SK-N-SH (cell line): ENCODE data around the gene RECK. TPM values are rescaled to one million over a fixed set of nuclear protein-coding genes. Genes with fewer than 3 reads are reported as not detected.

ENCODE experiments used
- CTCF ChIA-PET: fragments of 300-600, 350-600 bp; formaldehyde crosslinking; extraction: SDS; loops from one replicate; lab custom pipeline; 2021; lab: Yijun Ruan, JAX
- POLR2A ChIA-PET: fragments of 350-600 bp; sonication (Branson Sonifier 250); formaldehyde crosslinking; extraction: SDS; loops from one replicate; lab custom pipeline; 2020; ENCODE audit warnings: antibody characterized with exemption, inconsistent platforms; lab: Yijun Ruan, JAX
- DNase-seq: peaks from one replicate; pipeline ENCODE4 v3.0.0; 2012
- H2AFZ ChIP-seq: fragments of 200-600 bp; sonication (generic); 2 replicates; pipeline ENCODE4 v1.8.1; 2016; ENCODE audit warnings: antibody characterized with exemption, mild to moderate bottlenecking, low read depth
- H3F3A ChIP-seq: fragments of 200-600 bp; sonication (generic); replicated peaks from 2 replicates; pipeline ENCODE3; 2016; ENCODE audit warnings: antibody characterized with exemption, mild to moderate bottlenecking; ENCODE audit not compliant: insufficient read depth
- H3K27ac ChIP-seq, 2 experiments: fragments of 200-500 bp in 1 of 2; fragments of 200-600 bp in 1 of 2; sonication (Bioruptor generic) in 1 of 2; sonication (generic), shearing (Covaris generic) in 1 of 2; 2 replicates each; pipeline versions ENCODE4 v1.5.1 to v1.6.1; 2014 to 2016; ENCODE audit warnings: low read depth in 2 of 2, inconsistent platforms in 1 of 2, low read length in 1 of 2, mild to moderate bottlenecking in 1 of 2, mixed read lengths in 1 of 2
- H3K27me3 ChIP-seq: fragments of 200-600 bp; sonication (generic), shearing (Covaris generic); 2 replicates; pipeline ENCODE4 v1.6.1; 2016; ENCODE audit warnings: mixed run types; ENCODE audit not compliant: insufficient read depth
- H3K36me3 ChIP-seq, 2 experiments: fragments of 200-500 bp in 1 of 2; fragments of 200-600 bp in 1 of 2; sonication (Bioruptor generic) in 1 of 2; sonication (generic) in 1 of 2; replicated peaks in 1 of 2; 2 replicates each; pipeline versions ENCODE3 to v1.5.1; 2014 to 2016; ENCODE audit warnings: low read length in 1 of 2, mild to moderate bottlenecking in 1 of 2; ENCODE audit not compliant: insufficient read depth in 2 of 2, control insufficient read depth in 1 of 2
- H3K4me1 ChIP-seq, 2 experiments: fragments of 200-500 bp in 1 of 2; fragments of 200-600 bp in 1 of 2; sonication (Bioruptor generic) in 1 of 2; sonication (generic), shearing (Covaris generic) in 1 of 2; 2 replicates each; pipeline versions ENCODE4 v1.5.1 to v1.6.1; 2014 to 2016; ENCODE audit warnings: low read depth in 1 of 2, low read length in 1 of 2, mixed run types in 1 of 2; ENCODE audit not compliant: insufficient read depth in 2 of 2, control insufficient read depth in 1 of 2
- H3K4me2 ChIP-seq: fragments of 200-600 bp; sonication (generic), shearing (Covaris generic); 2 replicates; pipeline ENCODE4 v1.6.1; 2017; ENCODE audit warnings: mixed run types
- H3K4me3 ChIP-seq, 2 experiments: fragments of 200-500 bp in 1 of 2; fragments of 200-600 bp in 1 of 2; sonication (Bioruptor generic) in 1 of 2; sonication (generic), shearing (Covaris generic) in 1 of 2; 2 replicates each; pipeline versions ENCODE4 v1.5.1 to v1.8.1; 2014 to 2016; ENCODE audit warnings: low read depth in 2 of 2, inconsistent platforms in 1 of 2, low read length in 1 of 2, mild to moderate bottlenecking in 1 of 2, mixed read lengths in 1 of 2, moderate library complexity in 1 of 2
- H3K79me2 ChIP-seq: fragments of 200-600 bp; sonication (generic); 2 replicates; pipeline ENCODE4 v1.8.1; 2017; ENCODE audit warnings: mild to moderate bottlenecking; ENCODE audit not compliant: insufficient read depth
- H3K9ac ChIP-seq: fragments of 200-600 bp; sonication (generic); 2 replicates; pipeline ENCODE4 v1.6.1; 2017; ENCODE audit warnings: mixed run types
- H3K9me2 ChIP-seq: fragments of 200-600 bp; sonication (generic); 2 replicates; pipeline ENCODE4 v1.6.1; 2017; ENCODE audit warnings: mixed run types
- H3K9me3 ChIP-seq: fragments of 200-600 bp; sonication (generic); 2 replicates; pipeline ENCODE4 v1.6.1; 2017; ENCODE audit warnings: mixed run types, mild to moderate bottlenecking, moderate library complexity
- H4K20me1 ChIP-seq: fragments of 200-600 bp; sonication (generic); 2 replicates; pipeline ENCODE4 v1.6.1; 2017; ENCODE audit warnings: mild to moderate bottlenecking, mixed run types; ENCODE audit not compliant: insufficient read depth
- CHD2 ChIP-seq: fragments of 150-350 bp; IDR thresholded peaks from 2 replicates; pipeline ENCODE4 v1.6.1; 2018; ENCODE audit warnings: low read length; ENCODE audit not compliant: partially characterized antibody
- CTCF ChIP-seq: fragments of 200-600 bp; sonication (generic); IDR thresholded peaks from 2 replicates; pipeline ENCODE4 v1.6.1; 2017; ENCODE audit warnings: antibody characterized with exemption, mild to moderate bottlenecking, moderate library complexity
- ELF1 ChIP-seq: IDR thresholded peaks from 2 replicates; pipeline ENCODE4 v1.4.0; 2012
- EZH2phosphoT487 ChIP-seq: fragments of 200-600 bp; sonication (generic); IDR thresholded peaks from 2 replicates; pipeline ENCODE4 v1.6.1; 2017; ENCODE audit warnings: low read depth, mixed run types, mild to moderate bottlenecking, antibody characterized with exemption, moderate library complexity, borderline replicate concordance
- FOXJ3 ChIP-seq: sonication (generic); formaldehyde crosslinking; IDR thresholded peaks from 2 replicates; pipeline ENCODE4 v1.5.1; 2020; ENCODE audit warnings: mild to moderate bottlenecking, missing genetic modification reagents
- FOXM1 ChIP-seq: IDR thresholded peaks from 2 replicates; pipeline ENCODE4 v1.4.0; 2012; ENCODE audit warnings: low read depth, mild to moderate bottlenecking
- GATA2 ChIP-seq: sonication (generic); formaldehyde crosslinking; IDR thresholded peaks from 2 replicates; pipeline ENCODE4 v1.5.0; 2020; ENCODE audit warnings: mild to moderate bottlenecking, missing genetic modification reagents
- IRF3 ChIP-seq: fragments of 150-350 bp; IDR thresholded peaks from 2 replicates; pipeline ENCODE4 v1.6.1; 2016; ENCODE audit warnings: mild to moderate bottlenecking, low read depth, low read length
- MEF2A ChIP-seq: IDR thresholded peaks from 2 replicates; pipeline ENCODE4 v1.4.0; 2012; ENCODE audit warnings: low read depth, borderline replicate concordance
- MXI1 ChIP-seq: IDR thresholded peaks from 2 replicates; pipeline ENCODE4 v1.6.1; 2012; ENCODE audit warnings: mild to moderate bottlenecking, low read depth, low read length, improper control_type of control experiment
- PBX3 ChIP-seq: IDR thresholded peaks from 2 replicates; pipeline ENCODE4; 2012
- RAD21 ChIP-seq: IDR thresholded peaks from 2 replicates; pipeline ENCODE4 v1.6.1; 2012; ENCODE audit warnings: mild to moderate bottlenecking, low read length
- RCOR1 ChIP-seq: fragments of 150-350 bp; IDR thresholded peaks from 2 replicates; pipeline ENCODE4 v1.6.1; 2017; ENCODE audit warnings: antibody characterized with exemption, low read length
- REST ChIP-seq: IDR thresholded peaks from 2 replicates; pipeline ENCODE4 v1.6.1; 2012; ENCODE audit warnings: mild to moderate bottlenecking, low read depth, low read length, moderate library complexity
- SMC3 ChIP-seq: IDR thresholded peaks from 2 replicates; pipeline ENCODE4 v1.6.1; 2012; ENCODE audit warnings: low read depth, low read length, improper control_type of control experiment
- TEAD4 ChIP-seq: IDR thresholded peaks from 2 replicates; pipeline ENCODE4 v1.4.0; 2012; ENCODE audit warnings: mild to moderate bottlenecking, borderline replicate concordance; ENCODE audit not compliant: insufficient read depth
- USF1 ChIP-seq: IDR thresholded peaks from 2 replicates; pipeline ENCODE4 v1.4.0; 2012; ENCODE audit warnings: low read depth, borderline replicate concordance
- YY1 ChIP-seq: IDR thresholded peaks from 2 replicates; pipeline ENCODE4 v1.4.0; 2012; ENCODE audit warnings: low read depth, mild to moderate bottlenecking
- WGBS: methylation state at CpG from one replicate; pipeline ENCODE4 v1.1.6; 2017; ENCODE audit warnings: low lambda C conversion rate; 5-methylcytosine and 5-hydroxymethylcytosine counted together
- polyA plus RNA-seq, 3 experiments: library from polyadenylated mRNA; depleted of rRNA; stranded (reverse); fragments of >200 nt; gene quantifications; 2 replicates each; pipeline ENCODE4 v1.2.3, GENCODE V29; 2012
- TF ChIP-seq, protein P1 (sequence below): IDR thresholded peaks from 2 replicates; pipeline ENCODE4 v1.4.0; 2012; ENCODE audit warnings: low read depth, borderline replicate concordance

RECK gene
- polyA plus RNA-seq, 1 of the 3 experiments (the other 2 are of a cell fraction), result 22.8 TPM

DNA sequence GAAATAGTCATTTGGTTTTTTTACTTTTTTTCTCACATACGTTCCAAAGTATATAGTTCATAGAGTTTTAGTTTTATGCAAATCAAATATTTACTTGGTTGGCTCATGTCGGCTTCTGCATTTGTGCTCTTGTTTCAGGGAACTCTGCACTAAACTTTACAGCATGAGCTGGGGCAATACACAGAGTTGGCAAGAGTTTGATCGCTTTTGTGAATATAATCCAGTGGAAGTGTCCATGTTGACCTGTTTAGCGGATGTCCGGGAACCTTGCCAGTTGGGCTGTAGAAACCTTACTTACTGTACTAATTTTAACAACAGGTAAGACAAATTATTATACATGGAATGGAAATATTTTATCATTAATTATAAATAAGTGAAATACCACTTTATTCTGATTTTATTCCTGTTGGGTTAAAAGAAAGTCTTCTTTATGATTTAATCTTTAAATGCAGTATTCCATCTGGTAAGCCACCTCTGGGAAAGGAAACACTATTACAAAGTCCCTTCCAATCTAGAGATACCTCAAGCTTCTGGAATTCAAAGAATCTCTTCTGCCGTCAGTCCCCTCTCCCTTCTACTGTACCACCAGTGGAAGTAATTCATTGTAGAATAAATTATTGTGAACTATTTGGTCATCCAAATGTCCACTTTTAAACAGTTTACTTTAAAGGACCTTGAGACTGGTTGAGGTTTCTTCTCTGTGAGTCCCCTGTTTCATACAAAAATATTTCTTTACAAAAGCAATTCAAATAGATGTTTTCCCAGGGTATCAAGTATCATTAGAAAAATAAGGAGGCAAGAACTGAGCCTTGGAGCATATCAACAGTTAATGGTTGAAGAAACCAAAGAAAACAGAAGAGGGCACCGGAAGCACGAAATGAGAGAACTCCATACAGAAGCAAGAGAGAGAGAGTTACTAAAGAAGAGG, 54.6 kb downstream of the RECK start (continued):
- TF ChIP-seq, protein P1, sequence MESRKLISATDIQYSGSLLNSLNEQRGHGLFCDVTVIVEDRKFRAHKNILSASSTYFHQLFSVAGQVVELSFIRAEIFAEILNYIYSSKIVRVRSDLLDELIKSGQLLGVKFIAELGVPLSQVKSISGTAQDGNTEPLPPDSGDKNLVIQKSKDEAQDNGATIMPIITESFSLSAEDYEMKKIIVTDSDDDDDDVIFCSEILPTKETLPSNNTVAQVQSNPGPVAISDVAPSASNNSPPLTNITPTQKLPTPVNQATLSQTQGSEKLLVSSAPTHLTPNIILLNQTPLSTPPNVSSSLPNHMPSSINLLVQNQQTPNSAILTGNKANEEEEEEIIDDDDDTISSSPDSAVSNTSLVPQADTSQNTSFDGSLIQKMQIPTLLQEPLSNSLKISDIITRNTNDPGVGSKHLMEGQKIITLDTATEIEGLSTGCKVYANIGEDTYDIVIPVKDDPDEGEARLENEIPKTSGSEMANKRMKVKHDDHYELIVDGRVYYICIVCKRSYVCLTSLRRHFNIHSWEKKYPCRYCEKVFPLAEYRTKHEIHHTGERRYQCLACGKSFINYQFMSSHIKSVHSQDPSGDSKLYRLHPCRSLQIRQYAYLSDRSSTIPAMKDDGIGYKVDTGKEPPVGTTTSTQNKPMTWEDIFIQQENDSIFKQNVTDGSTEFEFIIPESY, result no peak
- TF ChIP-seq FOXJ3 (CRISPR knock-in tag) (no peak), IRF3 (no peak), PBX3 (no peak), USF1 (no peak), MEF2A (no peak), YY1 (no peak)
- TF ChIP-seq, all 33 proteins: peak for 7

DNA sequence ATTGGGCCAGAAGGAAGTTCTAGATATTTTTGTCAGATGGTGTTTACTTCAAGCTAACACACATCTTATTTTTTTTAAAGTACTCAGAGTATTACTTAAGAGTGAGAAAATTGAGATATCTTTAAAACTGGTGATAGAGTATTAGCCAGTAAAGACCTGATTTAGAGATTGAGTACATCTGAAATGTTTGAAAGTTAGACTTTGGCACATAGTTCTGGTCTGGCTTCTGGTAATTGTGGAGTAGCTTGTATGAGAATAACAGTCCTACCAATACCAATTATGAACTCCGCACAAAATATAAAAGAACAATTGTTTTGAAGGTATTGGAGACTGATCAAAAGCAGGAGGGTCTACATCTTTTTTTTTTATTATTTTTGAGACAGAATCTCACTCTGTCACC, 55.3 kb downstream of the RECK start:
- Histone ChIP-seq H3K4me2 (no peak overlapping the region), H3K27me3 (no peaks in the 10 kb centered on the region), H3K36me3 (peaks cover 4 to 23% of the 10 kb centered on the region in 2 experiments), H3K9ac (peak overlapping the region; percentile 35; the same call in 1 of the 2 replicates), H3K79me2 (no peaks in the 10 kb centered on the region), H3K4me1 (peaks cover 0 to 7% of the 10 kb centered on the region in 2 experiments; a peak in 2 of 4 replicates), H3K4me3 (no peak overlapping the region), H2AFZ (peak overlapping the region; percentile 5; the same call in 1 of the 2 replicates), H3K27ac (peak overlapping the region; percentile 48 to 90; a peak in 3 of 4 replicates), H3K9me3 (no peaks in the 10 kb centered on the region), H3F3A (peaks cover 43% of the 10 kb centered on the region), H3K9me2 (no peaks in the 10 kb centered on the region), H4K20me1 (no peaks in the 10 kb centered on the region)
- 96% methylated on average over 1 of the region's 1 CpG for WGBS
- ChIA-PET POLR2A (no interaction called here), CTCF (interaction anchor here (1.2 to 2.0 kb wide), 4 partner anchors 10 to 75 kb away, joined by 3 to 5 read pairs (median 4); no protein-coding TSS in a partner anchor)
- no peak for DNase-seq
- TF ChIP-seq CTCF (no peak), TEAD4 (no peak), RAD21 (no peak), YY1 (no peak), GATA2 (no peak), RCOR1 (no peak), FOXM1 (no peak), EZH2phosphoT487 (no peak), CHD2 (no peak), REST (no peak), MXI1 (no peak), ELF1 (no peak), SMC3 (no peak)
